GM12864 (cell line): Measurements from ENCODE around the gene TMEM131L.

ENCODE experiments used
- DNase-seq: peaks from one replicate; pipeline ENCODE4 v3.0.0-alpha.2; 2011; ENCODE audit warnings: low read depth
- H3K4me3 ChIP-seq: 2 replicates; pipeline ENCODE4 v1.5.1; 2011; ENCODE audit warnings: mild to moderate bottlenecking, low read depth, low read length, control low read depth
- CTCF ChIP-seq: IDR thresholded peaks from 2 replicates; pipeline ENCODE4 v1.5.1; 2011; ENCODE audit warnings: low read depth, mild to moderate bottlenecking, moderate library complexity, low read length, control low read depth, inconsistent platforms; ENCODE audit errors: missing control alignments

TMEM131L gene

GRCh38 chr4:153523941-153524386, 57.8 kb downstream of the TMEM131L start:
- DNase-seq: no peak
- peak overlapping the region; percentile 16; the same call in 1 of the 2 replicates for H3K4me3 ChIP-seq
- TF ChIP-seq CTCF: no peak

GRCh38 chr4:153524682-153525081, 58.5 kb downstream of the TMEM131L start:
- H3K4me3 ChIP-seq: no peak overlapping the region
- DNase-seq: no peak
- no peak for TF ChIP-seq CTCF

- no peak for TF ChIP-seq CTCF
- H3K4me3 ChIP-seq: no peak overlapping the region; the same call in 1 of the 2 replicates
- no peak for DNase-seq
Measured at GRCh38 chr4:153527690-153528089, 61.5 kb downstream of the TMEM131L start.

- DNase-seq: no peak
- H3K4me3 ChIP-seq: peak overlapping the region; percentile 27
- no peak for TF ChIP-seq CTCF
Measured at GRCh38 chr4:153528705-153529485, 62.7 kb downstream of the TMEM131L start.

GRCh38 chr4:153529646-153530045, 63.5 kb downstream of the TMEM131L start:
- TF ChIP-seq CTCF: no peak
- H3K4me3 ChIP-seq: no peak overlapping the region; the same call in 1 of the 2 replicates
- DNase-seq: no peak

GRCh38 chr4:153530284-153530999, 64.3 kb downstream of the TMEM131L start:
- DNase-seq: no peak
- TF ChIP-seq CTCF: no peak

GRCh38 chr4:153531000-153531358, 64.8 kb downstream of the TMEM131L start:
- no peak for DNase-seq
- H3K4me3 ChIP-seq: no peak overlapping the region
- TF ChIP-seq CTCF: peak; percentile 34

More at GRCh38 chr4:153530284-153530999, 64.3 kb downstream of the TMEM131L start:
- H3K4me3 ChIP-seq: no peak overlapping the region; the same call in 1 of the 2 replicates
